AG04450 (cell line): ENCODE results near the gene TMEM45B. TPM values are rescaled to one million over a fixed set of nuclear protein-coding genes. Genes with fewer than 3 reads are reported as not detected.
"Not testable (repeated sequence)": the region's sequence is repeated elsewhere in the genome, so short reads cannot be mapped to it uniquely, and the experiment has no call there.

Experiments
- CTCF ChIA-PET: fragments of 300-600, 350-600 bp; formaldehyde crosslinking; extraction: SDS; loops from one replicate; lab custom pipeline; 2022; ENCODE audit warnings: antibody characterized with exemption, inconsistent platforms; lab: Charles Lee
- POLR2A ChIA-PET: fragments of 350-600 bp; formaldehyde crosslinking; extraction: SDS; loops from one replicate; lab custom pipeline; 2021; ENCODE audit warnings: antibody characterized with exemption, inconsistent platforms; lab: Yijun Ruan, JAX
- DNase-seq: peaks from one replicate; pipeline ENCODE4 v3.0.0-alpha.2; 2011; ENCODE audit warnings: low read depth, low spot score
- H3K27ac ChIP-seq: one replicate; pipeline ENCODE4 v1.5.1; 2012; ENCODE audit warnings: low read depth, low read length, control low read depth
- H3K27me3 ChIP-seq: one replicate; pipeline ENCODE4 v1.6.0; 2012; ENCODE audit warnings: low read length; ENCODE audit not compliant: control insufficient read depth, insufficient read depth
- H3K4me3 ChIP-seq: 2 replicates; pipeline ENCODE4 v1.5.1; 2011; ENCODE audit warnings: mild to moderate bottlenecking, low read depth, low read length, control low read depth
- H3K9me3 ChIP-seq: 2 replicates; pipeline ENCODE4 v1.5.1; 2012; ENCODE audit warnings: low read length; ENCODE audit not compliant: control insufficient read depth, insufficient read depth
- polyA plus RNA-seq: library from polyadenylated mRNA; depleted of rRNA; stranded (reverse); fragments of >200 nt; gene quantifications from 2 replicates; pipeline ENCODE4 v1.2.3, GENCODE V29; 2011
- TF ChIP-seq, protein P1 (sequence below): IDR thresholded peaks from 2 replicates; pipeline ENCODE4 v1.5.1; 2011; ENCODE audit warnings: low read depth, low read length, control low read depth, inconsistent platforms

Gene TMEM45B
- polyA plus RNA-seq, 1 experiment: not detected

- Histone ChIP-seq H3K4me3 (no peak overlapping the region), H3K27me3 (peaks cover 35% of the 10 kb centered on the region), H3K27ac (no peak overlapping the region), H3K9me3 (peaks cover 14% of the 10 kb centered on the region)
- TF ChIP-seq, protein P1, sequence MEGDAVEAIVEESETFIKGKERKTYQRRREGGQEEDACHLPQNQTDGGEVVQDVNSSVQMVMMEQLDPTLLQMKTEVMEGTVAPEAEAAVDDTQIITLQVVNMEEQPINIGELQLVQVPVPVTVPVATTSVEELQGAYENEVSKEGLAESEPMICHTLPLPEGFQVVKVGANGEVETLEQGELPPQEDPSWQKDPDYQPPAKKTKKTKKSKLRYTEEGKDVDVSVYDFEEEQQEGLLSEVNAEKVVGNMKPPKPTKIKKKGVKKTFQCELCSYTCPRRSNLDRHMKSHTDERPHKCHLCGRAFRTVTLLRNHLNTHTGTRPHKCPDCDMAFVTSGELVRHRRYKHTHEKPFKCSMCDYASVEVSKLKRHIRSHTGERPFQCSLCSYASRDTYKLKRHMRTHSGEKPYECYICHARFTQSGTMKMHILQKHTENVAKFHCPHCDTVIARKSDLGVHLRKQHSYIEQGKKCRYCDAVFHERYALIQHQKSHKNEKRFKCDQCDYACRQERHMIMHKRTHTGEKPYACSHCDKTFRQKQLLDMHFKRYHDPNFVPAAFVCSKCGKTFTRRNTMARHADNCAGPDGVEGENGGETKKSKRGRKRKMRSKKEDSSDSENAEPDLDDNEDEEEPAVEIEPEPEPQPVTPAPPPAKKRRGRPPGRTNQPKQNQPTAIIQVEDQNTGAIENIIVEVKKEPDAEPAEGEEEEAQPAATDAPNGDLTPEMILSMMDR: no peak
- ChIA-PET CTCF (no interaction called here), POLR2A (no interaction called here)
- DNase-seq: no peak
Measured at GRCh38 chr11:129817534-129818051, 1.9 kb downstream of the TMEM45B start.

DNA sequence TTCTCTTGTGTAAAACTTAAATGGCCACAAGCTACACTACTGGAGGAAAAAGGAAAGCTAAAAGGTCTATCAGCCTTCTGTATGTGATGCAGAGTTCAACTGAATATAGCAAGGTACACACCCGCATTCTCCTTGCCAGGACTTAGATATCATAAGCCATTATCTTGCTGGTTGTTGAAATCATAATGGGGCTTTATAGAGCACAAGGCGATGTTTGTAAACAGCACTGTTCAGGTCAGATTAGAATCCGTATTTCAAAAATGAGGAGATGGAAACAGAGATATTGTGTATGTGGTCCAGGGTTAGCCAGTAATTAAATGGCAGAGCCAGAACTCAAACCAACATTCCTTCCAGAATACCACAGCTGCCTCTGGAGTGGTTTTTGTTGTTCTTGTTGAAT lies 2.6 kb downstream of the TMEM45B start:
- H3K9me3 ChIP-seq: peaks cover 14% of the 10 kb centered on the region
- H3K27ac ChIP-seq, CTCF ChIA-PET, POLR2A ChIA-PET, H3K4me3 ChIP-seq, DNase-seq: not testable (repeated sequence)
- H3K27me3 ChIP-seq: peaks cover 35% of the 10 kb centered on the region

DNA sequence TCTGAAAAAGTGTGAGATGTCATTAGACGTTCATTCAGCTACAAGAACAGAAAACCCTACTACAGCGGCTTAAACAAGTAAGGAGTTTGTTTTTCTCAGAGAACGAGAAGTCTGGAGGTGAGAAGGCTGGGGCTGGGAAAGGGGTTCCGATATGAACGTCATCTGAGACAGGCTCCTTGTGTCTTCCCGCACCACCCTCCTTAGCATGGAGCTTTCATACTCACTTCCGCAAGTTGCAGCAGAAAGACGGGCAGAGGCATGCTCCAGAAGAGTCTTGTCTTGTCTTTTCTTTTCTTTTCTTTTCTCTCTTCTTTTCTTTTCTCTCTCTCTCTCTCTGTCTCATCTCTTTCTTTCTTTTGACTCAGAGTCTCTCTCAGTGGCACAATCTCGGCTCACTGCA lies 3.6 kb downstream of the TMEM45B start:
- H3K27ac ChIP-seq: no peak overlapping the region
- no peak for DNase-seq
- TF ChIP-seq, protein P1: no peak
- POLR2A ChIA-PET: no interaction called here
- H3K4me3 ChIP-seq: no peak overlapping the region
- CTCF ChIA-PET: no interaction called here
- peaks cover 30% of the 10 kb centered on the region for H3K27me3 ChIP-seq
- H3K9me3 ChIP-seq: peaks cover 13% of the 10 kb centered on the region

GRCh38 chr11:129820228-129820627 lies 4.6 kb downstream of the TMEM45B start:
- CTCF ChIA-PET: not testable (repeated sequence)

DNA sequence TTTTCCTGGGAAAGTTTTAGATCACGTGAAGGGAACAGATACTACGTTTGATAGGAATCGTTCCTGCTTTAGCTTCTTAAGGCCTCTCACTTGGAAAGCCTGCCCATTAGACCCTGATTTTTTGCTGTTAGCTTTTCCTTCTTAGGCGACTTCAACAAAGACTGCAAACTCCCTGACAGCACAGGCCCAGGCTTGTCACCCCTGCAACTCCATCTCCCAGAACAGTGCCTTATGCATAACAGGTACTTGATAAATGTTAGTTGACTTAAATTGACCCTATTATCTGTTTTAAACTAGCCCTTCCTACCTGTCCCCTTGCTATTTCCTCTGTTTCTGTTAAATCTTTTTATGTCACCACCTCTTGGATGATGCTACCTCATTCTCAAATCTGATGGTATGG lies 7.6 kb downstream of the TMEM45B start:
- CTCF ChIA-PET, H3K27me3 ChIP-seq, POLR2A ChIA-PET, H3K9me3 ChIP-seq, DNase-seq, H3K27ac ChIP-seq, H3K4me3 ChIP-seq: not testable (repeated sequence)

More at GRCh38 chr11:129820228-129820627, 4.6 kb downstream of the TMEM45B start:
- DNase-seq, H3K4me3 ChIP-seq, H3K9me3 ChIP-seq, POLR2A ChIA-PET, H3K27ac ChIP-seq: not testable (repeated sequence)
- H3K27me3 ChIP-seq: peaks cover 25% of the 10 kb centered on the region

DNA sequence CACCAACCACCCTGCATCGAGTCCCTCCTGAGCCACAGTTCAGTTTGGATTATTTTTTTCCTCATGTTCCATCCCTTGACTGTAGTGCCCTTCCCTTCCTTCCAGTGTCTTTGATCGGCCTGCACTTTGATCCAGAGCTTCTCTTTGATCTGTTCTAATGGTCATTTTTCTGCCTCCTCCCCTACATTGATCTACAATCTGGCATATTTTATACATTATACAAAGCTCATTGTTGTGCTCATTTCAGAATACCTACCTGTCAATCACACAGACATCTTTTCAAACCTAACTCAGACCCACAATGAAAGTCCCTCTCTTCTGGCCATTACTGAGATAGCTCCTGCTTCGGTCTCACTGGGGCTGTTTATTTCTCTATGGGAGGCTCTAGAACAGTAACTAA lies 8.2 kb downstream of the TMEM45B start:
- H3K27ac ChIP-seq, H3K9me3 ChIP-seq, POLR2A ChIA-PET, CTCF ChIA-PET, H3K27me3 ChIP-seq, H3K4me3 ChIP-seq, DNase-seq: not testable (repeated sequence)

DNA sequence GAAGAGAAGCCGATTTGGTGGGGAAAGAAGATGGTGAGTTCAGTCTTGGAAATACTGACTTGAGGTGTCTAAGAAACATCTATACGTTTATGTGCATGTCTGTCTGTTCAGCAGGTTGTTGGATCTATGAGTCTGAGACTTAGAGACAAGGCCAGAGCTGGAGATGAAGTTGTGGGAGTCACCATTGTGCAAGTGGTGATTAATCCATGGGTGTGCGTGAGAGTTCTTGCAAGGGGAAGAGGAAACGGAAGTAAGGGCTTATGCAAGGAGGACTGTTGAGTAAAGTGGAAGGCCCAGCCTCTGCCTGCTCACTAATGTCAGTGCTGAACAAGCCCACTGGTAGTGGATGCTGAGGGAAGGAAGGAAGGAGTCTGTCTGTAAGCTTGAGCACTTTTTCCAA lies 9.7 kb downstream of the TMEM45B start:
- TF ChIP-seq, protein P1: no peak
- no peak overlapping the region for H3K27ac ChIP-seq
- CTCF ChIA-PET: no interaction called here
- H3K9me3 ChIP-seq: no peaks in the 10 kb centered on the region
- POLR2A ChIA-PET: no interaction called here
- DNase-seq: no peak
- peaks cover 4% of the 10 kb centered on the region for H3K27me3 ChIP-seq
- H3K4me3 ChIP-seq: no peak overlapping the region
